ENCODE data around the gene CDKN1B.

CDKN1B gene

GRCh38 chr12:12701457-12701856 is 15.7 kb upstream of the CDKN1B start:
- no peak for DNase-seq (ENCODE audit: low read depth)

- peak; percentile 61 for DNase-seq (ENCODE audit: low read depth)
These were observed 12.5 kb upstream of the CDKN1B start for GRCh38 chr12:12704593-12705230.

GRCh38 chr12:12705838-12706520 is 11.2 kb upstream of the CDKN1B start:
- no peak for DNase-seq (ENCODE audit: low read depth)

GRCh38 chr12:12713932-12714275 is 3.3 kb upstream of the CDKN1B start:
- no peak for DNase-seq (ENCODE audit: low read depth)

GRCh38 chr12:12714276-12715021 is 2.7 kb upstream of the CDKN1B start:
- DNase-seq (ENCODE audit: low read depth), result no peak

GRCh38 chr12:12715128-12715458 is 2.1 kb upstream of the CDKN1B start:
- DNase-seq (ENCODE audit: low read depth), result no peak

- DNase-seq (ENCODE audit: low read depth), result peak; percentile 71
These were observed 1.6 kb upstream of the CDKN1B start for GRCh38 chr12:12715459-12716150.

- no peak for DNase-seq (ENCODE audit: low read depth)
These were observed 896 bp upstream of the CDKN1B start for GRCh38 chr12:12716151-12716792.

- DNase-seq (ENCODE audit: low read depth), result no peak
These were observed 615 bp downstream of the CDKN1B start for GRCh38 chr12:12717586-12718380.

- DNase-seq (ENCODE audit: low read depth), result no peak
These were observed 1.2 kb downstream of the CDKN1B start for GRCh38 chr12:12718381-12718759.

GRCh38 chr12:12718853-12719252 is 1.7 kb downstream of the CDKN1B start:
- DNase-seq (ENCODE audit: low read depth), result no peak

GRCh38 chr12:12719496-12719895 is 2.3 kb downstream of the CDKN1B start:
- DNase-seq (ENCODE audit: low read depth), result no peak

GRCh38 chr12:12720052-12720451 is 2.9 kb downstream of the CDKN1B start:
- no peak for DNase-seq (ENCODE audit: low read depth)

GRCh38 chr12:12720672-12721161 is 3.5 kb downstream of the CDKN1B start:
- no peak for DNase-seq (ENCODE audit: low read depth)

GRCh38 chr12:12721176-12721751 is 4.1 kb downstream of the CDKN1B start:
- DNase-seq (ENCODE audit: low read depth), result no peak

GRCh38 chr12:12721814-12722434 is 4.8 kb downstream of the CDKN1B start:
- DNase-seq (ENCODE audit: low read depth), result no peak

- no peak for DNase-seq (ENCODE audit: low read depth)
These were observed 5.4 kb downstream of the CDKN1B start for GRCh38 chr12:12722435-12723148.

GRCh38 chr12:12723149-12723680 is 6.0 kb downstream of the CDKN1B start:
- DNase-seq (ENCODE audit: low read depth), result no peak

- no peak for DNase-seq (ENCODE audit: low read depth)
These were observed 6.7 kb downstream of the CDKN1B start for GRCh38 chr12:12723681-12724420.
